Measurements from ENCODE around the gene TBCB.

TBCB gene

DNA sequence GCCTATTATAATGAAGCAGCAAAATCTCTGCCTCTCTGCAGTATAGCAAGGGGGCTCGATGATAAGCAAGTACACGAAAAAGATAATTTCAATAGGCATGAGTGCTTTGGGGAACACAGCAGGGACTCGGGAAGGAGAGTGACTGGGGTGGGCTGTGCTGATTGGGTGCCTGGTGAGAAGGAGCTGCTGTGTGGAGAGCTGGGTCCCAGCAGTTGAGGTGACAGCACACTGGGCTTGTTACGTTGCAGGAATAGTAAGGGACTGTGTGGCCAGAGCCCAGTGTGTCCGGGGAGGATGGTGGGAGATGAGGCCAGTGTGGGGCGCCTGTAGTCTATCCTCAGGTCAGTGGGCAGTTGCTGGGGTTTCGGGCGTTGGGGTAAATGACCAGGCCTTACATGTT, 43.2 kb upstream of the TBCB start:
- TF ChIP-seq, protein P1, sequence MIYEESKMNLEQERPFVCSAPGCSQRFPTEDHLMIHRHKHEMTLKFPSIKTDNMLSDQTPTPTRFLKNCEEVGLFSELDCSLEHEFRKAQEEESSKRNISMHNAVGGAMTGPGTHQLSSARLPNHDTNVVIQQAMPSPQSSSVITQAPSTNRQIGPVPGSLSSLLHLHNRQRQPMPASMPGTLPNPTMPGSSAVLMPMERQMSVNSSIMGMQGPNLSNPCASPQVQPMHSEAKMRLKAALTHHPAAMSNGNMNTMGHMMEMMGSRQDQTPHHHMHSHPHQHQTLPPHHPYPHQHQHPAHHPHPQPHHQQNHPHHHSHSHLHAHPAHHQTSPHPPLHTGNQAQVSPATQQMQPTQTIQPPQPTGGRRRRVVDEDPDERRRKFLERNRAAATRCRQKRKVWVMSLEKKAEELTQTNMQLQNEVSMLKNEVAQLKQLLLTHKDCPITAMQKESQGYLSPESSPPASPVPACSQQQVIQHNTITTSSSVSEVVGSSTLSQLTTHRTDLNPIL (CRISPR knock-in tag; IDR thresholded peaks at IDR 0.05; ENCODE audit: low read depth): no peak
- TF ChIP-seq, protein P2, sequence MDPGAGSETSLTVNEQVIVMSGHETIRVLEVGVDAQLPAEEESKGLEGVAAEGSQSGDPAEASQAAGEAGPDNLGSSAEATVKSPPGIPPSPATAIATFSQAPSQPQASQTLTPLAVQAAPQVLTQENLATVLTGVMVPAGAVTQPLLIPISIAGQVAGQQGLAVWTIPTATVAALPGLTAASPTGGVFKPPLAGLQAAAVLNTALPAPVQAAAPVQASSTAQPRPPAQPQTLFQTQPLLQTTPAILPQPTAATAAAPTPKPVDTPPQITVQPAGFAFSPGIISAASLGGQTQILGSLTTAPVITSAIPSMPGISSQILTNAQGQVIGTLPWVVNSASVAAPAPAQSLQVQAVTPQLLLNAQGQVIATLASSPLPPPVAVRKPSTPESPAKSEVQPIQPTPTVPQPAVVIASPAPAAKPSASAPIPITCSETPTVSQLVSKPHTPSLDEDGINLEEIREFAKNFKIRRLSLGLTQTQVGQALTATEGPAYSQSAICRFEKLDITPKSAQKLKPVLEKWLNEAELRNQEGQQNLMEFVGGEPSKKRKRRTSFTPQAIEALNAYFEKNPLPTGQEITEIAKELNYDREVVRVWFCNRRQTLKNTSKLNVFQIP (CRISPR knock-in tag; IDR thresholded peaks at IDR 0.05; ENCODE audit: borderline replicate concordance, low read depth): no peak
- TF ChIP-seq, protein P3, sequence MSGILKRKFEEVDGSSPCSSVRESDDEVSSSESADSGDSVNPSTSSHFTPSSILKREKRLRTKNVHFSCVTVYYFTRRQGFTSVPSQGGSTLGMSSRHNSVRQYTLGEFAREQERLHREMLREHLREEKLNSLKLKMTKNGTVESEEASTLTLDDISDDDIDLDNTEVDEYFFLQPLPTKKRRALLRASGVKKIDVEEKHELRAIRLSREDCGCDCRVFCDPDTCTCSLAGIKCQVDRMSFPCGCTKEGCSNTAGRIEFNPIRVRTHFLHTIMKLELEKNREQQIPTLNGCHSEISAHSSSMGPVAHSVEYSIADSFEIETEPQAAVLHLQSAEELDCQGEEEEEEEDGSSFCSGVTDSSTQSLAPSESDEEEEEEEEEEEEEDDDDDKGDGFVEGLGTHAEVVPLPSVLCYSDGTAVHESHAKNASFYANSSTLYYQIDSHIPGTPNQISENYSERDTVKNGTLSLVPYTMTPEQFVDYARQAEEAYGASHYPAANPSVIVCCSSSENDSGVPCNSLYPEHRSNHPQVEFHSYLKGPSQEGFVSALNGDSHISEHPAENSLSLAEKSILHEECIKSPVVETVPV (CRISPR knock-in tag; IDR thresholded peaks at IDR 0.05): no peak
- TF ChIP-seq RARB (CRISPR knock-in tag; IDR thresholded peaks at IDR 0.05): no peak
- no peak for TF ChIP-seq GLIS3 (CRISPR knock-in tag; IDR thresholded peaks at IDR 0.05)
- TF ChIP-seq, protein P4, sequence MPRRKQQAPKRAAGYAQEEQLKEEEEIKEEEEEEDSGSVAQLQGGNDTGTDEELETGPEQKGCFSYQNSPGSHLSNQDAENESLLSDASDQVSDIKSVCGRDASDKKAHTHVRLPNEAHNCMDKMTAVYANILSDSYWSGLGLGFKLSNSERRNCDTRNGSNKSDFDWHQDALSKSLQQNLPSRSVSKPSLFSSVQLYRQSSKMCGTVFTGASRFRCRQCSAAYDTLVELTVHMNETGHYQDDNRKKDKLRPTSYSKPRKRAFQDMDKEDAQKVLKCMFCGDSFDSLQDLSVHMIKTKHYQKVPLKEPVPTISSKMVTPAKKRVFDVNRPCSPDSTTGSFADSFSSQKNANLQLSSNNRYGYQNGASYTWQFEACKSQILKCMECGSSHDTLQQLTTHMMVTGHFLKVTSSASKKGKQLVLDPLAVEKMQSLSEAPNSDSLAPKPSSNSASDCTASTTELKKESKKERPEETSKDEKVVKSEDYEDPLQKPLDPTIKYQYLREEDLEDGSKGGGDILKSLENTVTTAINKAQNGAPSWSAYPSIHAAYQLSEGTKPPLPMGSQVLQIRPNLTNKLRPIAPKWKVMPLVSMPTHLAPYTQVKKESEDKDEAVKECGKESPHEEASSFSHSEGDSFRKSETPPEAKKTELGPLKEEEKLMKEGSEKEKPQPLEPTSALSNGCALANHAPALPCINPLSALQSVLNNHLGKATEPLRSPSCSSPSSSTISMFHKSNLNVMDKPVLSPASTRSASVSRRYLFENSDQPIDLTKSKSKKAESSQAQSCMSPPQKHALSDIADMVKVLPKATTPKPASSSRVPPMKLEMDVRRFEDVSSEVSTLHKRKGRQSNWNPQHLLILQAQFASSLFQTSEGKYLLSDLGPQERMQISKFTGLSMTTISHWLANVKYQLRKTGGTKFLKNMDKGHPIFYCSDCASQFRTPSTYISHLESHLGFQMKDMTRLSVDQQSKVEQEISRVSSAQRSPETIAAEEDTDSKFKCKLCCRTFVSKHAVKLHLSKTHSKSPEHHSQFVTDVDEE (CRISPR knock-in tag; IDR thresholded peaks at IDR 0.05): no peak
- no peak for TF ChIP-seq OSR1 (CRISPR knock-in tag; IDR thresholded peaks at IDR 0.05)
- TF ChIP-seq ZNF70 (CRISPR knock-in tag; IDR thresholded peaks at IDR 0.05): no peak
- no peak for TF ChIP-seq ZC3H10 (CRISPR knock-in tag; IDR thresholded peaks at IDR 0.05)
- no peak for TF ChIP-seq BACH2 (CRISPR knock-in tag; IDR thresholded peaks at IDR 0.05; ENCODE audit: borderline replicate concordance)
- TF ChIP-seq, protein P5, sequence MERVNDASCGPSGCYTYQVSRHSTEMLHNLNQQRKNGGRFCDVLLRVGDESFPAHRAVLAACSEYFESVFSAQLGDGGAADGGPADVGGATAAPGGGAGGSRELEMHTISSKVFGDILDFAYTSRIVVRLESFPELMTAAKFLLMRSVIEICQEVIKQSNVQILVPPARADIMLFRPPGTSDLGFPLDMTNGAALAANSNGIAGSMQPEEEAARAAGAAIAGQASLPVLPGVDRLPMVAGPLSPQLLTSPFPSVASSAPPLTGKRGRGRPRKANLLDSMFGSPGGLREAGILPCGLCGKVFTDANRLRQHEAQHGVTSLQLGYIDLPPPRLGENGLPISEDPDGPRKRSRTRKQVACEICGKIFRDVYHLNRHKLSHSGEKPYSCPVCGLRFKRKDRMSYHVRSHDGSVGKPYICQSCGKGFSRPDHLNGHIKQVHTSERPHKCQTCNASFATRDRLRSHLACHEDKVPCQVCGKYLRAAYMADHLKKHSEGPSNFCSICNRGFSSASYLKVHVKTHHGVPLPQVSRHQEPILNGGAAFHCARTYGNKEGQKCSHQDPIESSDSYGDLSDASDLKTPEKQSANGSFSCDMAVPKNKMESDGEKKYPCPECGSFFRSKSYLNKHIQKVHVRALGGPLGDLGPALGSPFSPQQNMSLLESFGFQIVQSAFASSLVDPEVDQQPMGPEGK (CRISPR knock-in tag; IDR thresholded peaks at IDR 0.05; ENCODE audit: borderline replicate concordance): no peak
- no peak for TF ChIP-seq TCF4 (CRISPR knock-in tag; IDR thresholded peaks at IDR 0.05; ENCODE audit: borderline replicate concordance)
- TF ChIP-seq ARNTL (CRISPR knock-in tag; IDR thresholded peaks at IDR 0.05; ENCODE audit: borderline replicate concordance, low read depth): no peak
- TF ChIP-seq ESRRG (CRISPR knock-in tag; IDR thresholded peaks at IDR 0.05): no peak
- TF ChIP-seq TOX (CRISPR knock-in tag; IDR thresholded peaks at IDR 0.05; ENCODE audit: borderline replicate concordance): no peak
- no peak for ATAC-seq

DNA sequence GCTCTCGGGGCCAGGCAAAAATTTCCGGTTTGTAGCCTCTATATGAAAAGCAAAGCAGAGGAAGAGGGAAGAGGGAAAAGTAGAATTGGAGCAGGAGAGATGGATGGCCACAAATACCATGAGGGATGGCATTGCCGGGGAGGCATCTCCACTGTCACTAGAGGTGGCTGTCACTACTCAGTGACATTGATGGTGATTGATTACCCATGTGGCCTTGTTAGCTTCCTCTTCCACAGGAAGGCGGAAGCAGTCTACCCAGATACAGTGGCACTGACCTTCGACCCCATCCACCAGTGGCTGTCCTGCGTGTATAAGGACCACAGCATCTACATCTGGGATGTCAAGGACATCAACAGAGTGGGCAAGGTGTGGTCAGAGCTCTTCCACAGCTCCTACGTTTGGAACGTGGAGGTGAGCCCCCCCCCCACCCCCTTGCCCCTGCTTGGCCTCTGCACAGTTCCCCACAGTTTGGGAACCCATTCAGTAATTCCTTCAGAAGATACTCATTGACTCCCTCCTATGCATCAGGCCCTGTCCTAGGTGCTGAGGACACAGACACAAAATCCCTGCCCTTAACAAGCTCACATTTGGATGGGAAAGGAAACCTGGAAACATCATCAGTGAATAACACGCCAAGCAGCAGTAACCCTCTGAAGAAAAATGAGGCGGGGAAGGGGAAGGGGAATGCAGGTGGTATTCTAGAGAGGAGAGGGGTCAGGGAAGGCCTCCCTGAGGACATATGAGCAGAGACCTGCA, 42.0 kb upstream of the TBCB start:
- ATAC-seq: no peak

DNA sequence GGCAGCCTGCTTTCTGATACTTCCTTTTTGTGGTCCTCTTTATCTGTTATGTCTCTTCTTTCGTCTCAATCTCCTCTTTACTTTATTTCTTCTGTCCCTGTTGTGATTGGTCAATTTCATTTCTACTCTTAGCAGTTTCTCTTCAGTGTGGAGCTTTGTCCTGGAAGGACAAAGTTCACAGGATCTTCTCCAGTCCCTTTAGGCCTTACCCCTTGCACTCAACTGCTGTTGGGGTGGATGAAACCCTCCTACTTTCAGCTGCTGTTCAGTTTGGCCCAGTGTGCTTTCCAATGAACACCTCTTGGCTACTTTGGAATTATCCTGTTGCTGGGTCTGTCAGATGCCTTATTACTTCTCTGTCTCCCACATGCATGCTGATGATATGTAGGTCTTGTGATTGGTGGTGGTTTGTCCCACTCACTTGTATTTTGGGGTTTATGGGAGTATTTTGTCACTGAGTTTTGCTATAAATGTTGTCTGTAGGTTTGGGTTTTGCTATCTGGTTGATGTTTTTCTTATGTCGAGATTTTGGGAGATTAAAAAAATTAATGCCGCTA, 35.8 kb upstream of the TBCB start:
- ATAC-seq: no peak
- TF ChIP-seq ZNF565 (CRISPR knock-in tag; conservative IDR thresholded peaks at IDR 0.05; ENCODE audit: low read depth) (no peak), ZNF70 (CRISPR knock-in tag; IDR thresholded peaks at IDR 0.05) (no peak), CSDC2 (CRISPR knock-in tag; IDR thresholded peaks at IDR 0.05) (no peak), RARB (CRISPR knock-in tag; IDR thresholded peaks at IDR 0.05) (no peak), ZFP30 (CRISPR knock-in tag; IDR thresholded peaks at IDR 0.05) (no peak), SNAI2 (CRISPR knock-in tag; IDR thresholded peaks at IDR 0.05) (no peak)
- TF ChIP-seq, protein P4 (CRISPR knock-in tag; IDR thresholded peaks at IDR 0.05): no peak
- TF ChIP-seq, protein P5 (CRISPR knock-in tag; IDR thresholded peaks at IDR 0.05; ENCODE audit: borderline replicate concordance): no peak

More for the DNA sequence above, 42.0 kb upstream of the TBCB start:
- TF ChIP-seq, protein P3 (CRISPR knock-in tag; IDR thresholded peaks at IDR 0.05): no peak
- TF ChIP-seq ARNTL (CRISPR knock-in tag; IDR thresholded peaks at IDR 0.05; ENCODE audit: borderline replicate concordance, low read depth) (no peak), ESRRG (CRISPR knock-in tag; IDR thresholded peaks at IDR 0.05) (no peak)
